HG02938 (cell line): ENCODE data around the gene ABCG8.

Experiments used
- ATAC-seq: cut with Tn5 transposase; IDR thresholded peaks from one replicate; pipeline ENCODE4 v1.9.1; 2021; ENCODE audit warnings: mild to moderate bottlenecking, moderate library complexity; ENCODE audit not compliant: unreplicated experiment

Gene ABCG8

GRCh38 chr2:43825841-43826240 lies 12.9 kb upstream of the ABCG8 start:
- no peak for ATAC-seq

GRCh38 chr2:43826305-43827250 lies 12.2 kb upstream of the ABCG8 start:
- no peak for ATAC-seq

- ATAC-seq = no peak
Observed at GRCh38 chr2:43831543-43832294, 7.1 kb upstream of the ABCG8 start.

- no peak for ATAC-seq
Observed at GRCh38 chr2:43832457-43832856, 6.3 kb upstream of the ABCG8 start.

- ATAC-seq = no peak
Observed at GRCh38 chr2:43837033-43837432, 1.7 kb upstream of the ABCG8 start.

GRCh38 chr2:43837831-43838559 lies 776 bp upstream of the ABCG8 start:
- no peak for ATAC-seq

GRCh38 chr2:43839776-43840564 lies 1.2 kb downstream of the ABCG8 start:
- ATAC-seq = no peak

GRCh38 chr2:43840965-43841364 lies 2.2 kb downstream of the ABCG8 start:
- no peak for ATAC-seq

- ATAC-seq = no peak
Observed at GRCh38 chr2:43841949-43842865, 3.4 kb downstream of the ABCG8 start.

- no peak for ATAC-seq
Observed at GRCh38 chr2:43842866-43843226, 4.1 kb downstream of the ABCG8 start.

GRCh38 chr2:43845181-43845580 lies 6.4 kb downstream of the ABCG8 start:
- ATAC-seq = no peak

GRCh38 chr2:43846140-43846793 lies 7.5 kb downstream of the ABCG8 start:
- ATAC-seq = no peak

- ATAC-seq = no peak
Observed at GRCh38 chr2:43848214-43848613, 9.4 kb downstream of the ABCG8 start.

GRCh38 chr2:43851011-43851980 lies 12.5 kb downstream of the ABCG8 start:
- ATAC-seq = no peak

GRCh38 chr2:43852196-43852730 lies 13.5 kb downstream of the ABCG8 start:
- no peak for ATAC-seq

- no peak for ATAC-seq
Observed at GRCh38 chr2:43853141-43854081, 14.6 kb downstream of the ABCG8 start.
